Left hindlimb (tissue), 1 donor: ENCODE measurements around the gene OR1B1.
"Not testable (repeated sequence)": the region's sequence is repeated elsewhere in the genome, so short reads cannot be mapped to it uniquely, and the experiment has no call there.

Experiments
- DNase-seq: peaks from one replicate; pipeline ENCODE4 v3.0.0-alpha.2; 2018

The OR1B1 gene

DNA sequence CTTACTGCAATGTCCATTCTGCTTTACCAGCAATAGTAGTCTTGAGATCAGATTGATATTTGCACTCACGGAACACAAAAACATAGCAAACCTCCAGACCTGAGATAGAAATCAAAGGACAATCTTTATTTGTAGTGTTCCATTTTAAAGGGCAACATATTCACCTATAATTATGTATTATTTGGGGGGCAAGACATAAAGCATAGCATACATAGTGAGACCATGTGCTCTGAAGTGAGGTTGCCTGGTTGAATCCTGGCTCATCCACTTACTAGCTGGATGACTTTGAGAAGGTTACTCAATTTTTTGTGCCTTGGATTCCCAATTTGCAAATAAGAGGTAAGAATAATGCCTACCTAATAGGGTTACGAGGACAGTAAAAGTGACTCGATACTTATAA, at the start of gene OR1B1:
OR1B1 (minus strand) TSS at position 101 of the 400 bp plus-strand sequence.
- no peak for DNase-seq

DNA sequence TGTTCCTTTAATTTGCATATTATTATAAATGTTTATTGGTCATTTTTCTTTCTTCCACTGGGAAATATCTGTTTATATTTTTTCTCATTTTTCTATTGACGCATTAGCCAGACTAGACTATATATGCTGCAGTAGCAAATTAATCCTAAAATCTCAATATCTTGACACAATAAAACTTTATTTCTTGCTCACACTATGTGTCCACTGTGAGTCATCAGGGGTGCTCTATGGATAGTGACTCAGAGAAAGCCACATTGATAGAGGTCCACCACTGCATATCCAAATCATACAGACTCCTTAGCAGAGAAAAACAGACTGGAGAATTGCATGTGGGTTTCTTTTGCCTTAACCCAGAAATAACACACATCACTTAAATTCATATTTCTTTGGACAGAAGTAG, 38.3 kb upstream of the OR1B1 start:
- no peak for DNase-seq

DNA sequence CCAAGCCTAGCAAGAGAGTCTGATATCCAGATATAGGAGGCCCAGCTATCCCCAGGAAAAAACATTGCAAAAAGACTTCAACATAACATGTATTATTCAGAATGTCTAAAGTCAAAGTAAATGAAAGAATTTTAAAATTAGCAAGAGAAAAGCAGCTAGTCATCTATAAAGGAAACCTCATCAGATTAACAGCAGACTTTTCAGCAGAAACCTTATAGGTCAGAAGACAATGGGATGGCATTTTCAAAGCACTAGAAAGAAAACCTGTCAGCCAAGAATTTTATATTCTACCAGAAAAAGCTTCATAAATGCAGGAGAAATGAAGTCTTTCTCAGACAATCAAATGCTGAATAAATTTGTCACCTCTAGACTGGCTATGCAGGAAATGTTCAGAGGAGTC, 27.4 kb upstream of the OR1B1 start:
- no peak for DNase-seq

DNA sequence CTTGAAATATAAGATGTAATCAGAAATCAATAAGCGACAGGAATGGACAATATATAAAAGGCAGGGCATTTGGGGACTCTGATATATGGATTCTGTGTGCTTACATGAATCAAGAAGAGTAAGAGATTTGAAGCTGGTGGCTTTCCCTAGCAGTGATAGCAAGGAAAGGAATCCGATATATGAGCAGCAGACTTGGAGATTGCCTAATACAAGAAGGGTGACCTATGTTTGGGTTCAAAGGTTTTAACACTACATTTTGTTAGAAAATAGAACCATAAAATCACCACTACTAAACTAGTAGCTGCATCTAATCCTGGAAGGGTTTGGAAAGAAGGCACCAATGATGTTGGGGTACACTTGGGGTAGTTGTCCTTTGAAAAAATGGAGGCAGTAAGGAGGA, 15.1 kb upstream of the OR1B1 start:
- no peak for DNase-seq

DNA sequence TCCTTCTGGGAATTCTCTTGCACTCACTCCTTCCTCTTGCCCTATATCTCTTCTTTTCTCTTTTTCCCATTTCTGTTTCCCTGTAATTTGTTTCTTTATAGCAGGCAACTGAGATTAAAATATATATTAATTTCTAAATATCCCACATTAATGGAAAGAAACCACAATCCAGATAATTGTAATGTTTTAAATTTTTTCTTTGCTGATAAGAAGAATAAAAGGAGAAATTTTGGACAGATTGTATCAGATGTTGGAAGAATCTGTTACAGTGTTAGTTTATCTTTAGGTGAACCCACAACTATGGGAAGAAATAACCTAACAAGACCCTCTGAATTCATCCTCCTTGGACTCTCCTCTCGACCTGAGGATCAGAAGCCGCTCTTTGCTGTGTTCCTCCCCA, 4.0 kb upstream of the OR1B1 start, which contains the start of gene OR1L1:
OR1L1 (plus strand) TSS at position 301 of the 400 bp plus-strand sequence; CDS start at position 301, 0 bp downstream.
- no peak for DNase-seq

DNA sequence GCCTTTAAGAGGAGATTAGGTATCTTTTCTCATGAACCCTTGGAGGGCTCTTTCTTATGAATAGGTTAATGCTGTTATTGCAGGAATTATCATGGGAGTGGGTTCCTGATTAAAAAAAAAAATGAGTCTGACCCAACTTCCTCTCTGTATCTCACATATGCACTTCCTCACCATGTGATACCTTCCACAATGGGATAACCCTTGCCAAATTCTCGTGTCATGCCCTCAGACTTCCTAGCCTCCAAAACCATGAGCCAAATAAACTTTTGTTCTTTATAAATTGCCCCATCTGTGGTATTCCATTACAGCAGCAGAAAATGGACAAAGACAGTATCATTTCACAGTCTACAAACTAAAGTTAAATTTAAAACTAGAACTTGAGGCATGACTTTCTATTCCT, 1.0 kb downstream of the OR1B1 start:
- no peak for DNase-seq

DNA sequence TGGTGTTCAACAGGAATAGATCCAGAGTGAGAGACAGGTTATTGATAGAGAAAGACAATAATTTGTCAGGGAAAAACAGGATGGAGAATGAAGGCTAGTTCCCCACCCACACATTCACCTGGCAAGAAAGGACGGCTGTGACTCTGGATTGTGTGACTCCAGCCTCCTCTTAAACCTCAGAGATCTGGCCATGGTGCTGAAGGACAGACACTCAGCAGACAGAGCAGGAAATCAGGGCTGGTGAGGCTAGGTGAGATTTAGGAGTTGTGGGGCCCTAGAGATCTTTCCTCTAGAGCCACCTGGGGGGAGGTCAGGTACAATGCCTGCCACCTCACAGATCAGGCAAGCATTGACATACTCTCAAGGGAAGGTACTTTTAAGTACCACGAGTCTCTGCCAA, 15.2 kb downstream of the OR1B1 start:
- no peak for DNase-seq

DNA sequence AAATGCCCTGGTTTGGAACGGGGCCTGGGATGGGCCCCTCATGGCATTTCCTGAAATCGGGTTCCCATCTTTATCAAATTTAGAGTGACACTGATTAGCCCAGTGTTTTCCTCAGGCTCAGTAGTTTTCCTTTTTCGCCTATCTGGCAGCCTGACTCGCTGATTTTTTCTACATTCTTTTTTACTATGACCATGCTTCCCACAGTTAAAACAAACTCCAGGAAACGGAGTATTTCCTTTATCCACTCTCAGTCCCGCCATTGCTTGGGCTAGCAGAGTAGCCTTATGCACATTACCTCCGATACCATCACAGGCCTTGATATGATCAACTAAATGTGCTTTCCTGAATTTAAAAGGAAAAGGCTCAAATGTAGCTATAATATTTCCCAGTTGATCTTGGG, 37.4 kb downstream of the OR1B1 start:
- no peak for DNase-seq

DNA sequence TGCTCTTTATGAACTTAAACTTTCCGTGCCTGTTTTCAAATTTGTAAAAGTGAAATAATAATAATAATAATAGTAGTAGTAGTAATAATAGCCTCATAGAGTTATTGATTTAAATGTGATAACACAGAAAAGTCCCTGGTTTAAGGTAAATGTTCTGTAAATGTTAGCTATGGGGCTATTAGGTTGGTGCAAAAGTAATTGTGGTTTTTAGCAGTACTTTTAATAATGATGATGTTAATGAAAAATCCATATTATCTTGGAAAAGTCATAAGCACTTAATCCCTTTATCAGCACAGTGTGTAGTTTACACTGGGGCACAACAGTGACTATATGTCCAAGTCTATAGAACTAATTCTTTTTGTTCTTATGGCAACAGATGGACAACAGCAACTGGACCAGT, 43.1 kb downstream of the OR1B1 start, which contains the start of gene OR1Q1:
OR1Q1 (plus strand) TSS at position 377 of the 400 bp plus-strand sequence; CDS start at position 377, 0 bp downstream.
- DNase-seq, result no peak

DNA sequence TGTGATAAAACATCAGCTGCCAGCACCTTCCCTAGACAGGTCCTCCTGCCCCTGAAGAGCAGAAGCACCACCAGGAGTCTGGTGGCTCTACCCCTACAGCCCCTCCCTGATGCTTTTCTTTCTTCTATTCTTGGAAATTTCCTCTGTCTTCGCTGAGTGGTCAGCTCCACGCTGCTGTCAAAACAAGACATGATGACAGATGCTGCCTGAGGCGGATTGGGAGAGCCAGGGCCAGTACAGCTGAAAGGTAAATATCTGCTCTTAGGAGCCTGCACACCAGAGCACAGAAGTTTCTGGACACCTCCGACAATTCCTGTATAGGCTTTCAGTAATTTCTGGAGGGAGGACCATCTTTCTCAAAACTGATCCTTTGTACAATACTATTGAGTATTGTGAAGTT, 47.6 kb downstream of the OR1B1 start:
- no peak for DNase-seq

DNA sequence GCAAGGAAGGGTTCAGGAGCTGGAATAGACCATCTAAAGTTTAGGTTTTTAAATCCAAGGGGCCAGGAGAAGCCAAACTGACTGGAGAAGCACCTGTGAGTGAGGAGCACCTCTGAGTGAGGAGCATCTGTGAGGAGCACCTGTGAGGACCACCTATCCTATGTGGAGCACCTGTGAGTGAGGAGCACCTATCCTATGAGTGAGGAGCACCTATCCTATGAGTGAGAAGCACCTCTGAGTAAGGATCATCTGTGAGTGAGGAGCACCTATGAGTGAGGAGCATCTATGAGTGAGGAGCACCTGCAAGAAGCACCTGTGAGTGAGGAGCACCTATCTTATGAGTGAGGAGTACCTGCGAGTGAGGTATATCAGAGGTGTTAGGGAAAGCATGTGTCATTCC, 50.8 kb downstream of the OR1B1 start:
- DNase-seq, result no peak

DNA sequence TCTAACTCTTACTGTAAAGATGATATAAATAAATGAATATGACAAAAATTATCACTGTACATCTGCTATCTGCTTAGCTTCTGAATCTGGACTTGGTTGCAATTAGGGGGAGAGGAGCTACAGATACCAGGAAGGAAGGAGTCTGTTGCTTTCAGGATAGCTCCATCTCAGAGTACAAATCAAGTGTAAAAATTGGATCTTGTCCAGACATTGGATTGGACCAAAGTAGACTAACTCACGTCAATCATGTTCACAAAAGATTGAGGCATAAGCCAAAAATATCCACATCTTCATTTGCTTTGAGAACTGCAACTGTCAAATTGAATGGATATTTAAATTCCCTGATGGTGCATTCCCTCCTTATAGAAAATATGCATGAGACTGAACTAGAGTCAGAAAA, 51.7 kb downstream of the OR1B1 start:
- DNase-seq, result no peak

DNA sequence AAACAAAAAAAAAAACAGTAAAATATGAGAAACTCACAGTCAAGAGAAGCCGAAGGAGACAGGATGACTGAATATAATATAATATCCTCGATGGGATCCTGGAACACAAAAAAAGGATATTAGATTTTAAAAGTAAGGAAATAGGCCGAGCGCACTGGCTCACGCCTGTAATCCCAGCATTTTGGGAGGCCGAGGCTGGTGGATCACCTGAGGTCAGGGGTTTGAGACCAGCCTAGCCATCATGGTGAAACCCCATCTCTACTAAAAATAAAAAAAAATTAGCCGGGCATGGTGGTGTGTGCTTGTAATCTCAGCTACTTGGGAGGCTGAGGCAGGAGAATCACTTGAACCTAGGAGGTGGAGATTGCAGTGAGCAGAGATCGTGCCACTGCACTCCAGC, 74.1 kb downstream of the OR1B1 start, which contains the start of gene OR1L8:
OR1L8 (minus strand) TSS at position 101 of the 400 bp plus-strand sequence. CDS start 14,907 bp downstream, outside the sequence.
- not testable (repeated sequence) for DNase-seq

DNA sequence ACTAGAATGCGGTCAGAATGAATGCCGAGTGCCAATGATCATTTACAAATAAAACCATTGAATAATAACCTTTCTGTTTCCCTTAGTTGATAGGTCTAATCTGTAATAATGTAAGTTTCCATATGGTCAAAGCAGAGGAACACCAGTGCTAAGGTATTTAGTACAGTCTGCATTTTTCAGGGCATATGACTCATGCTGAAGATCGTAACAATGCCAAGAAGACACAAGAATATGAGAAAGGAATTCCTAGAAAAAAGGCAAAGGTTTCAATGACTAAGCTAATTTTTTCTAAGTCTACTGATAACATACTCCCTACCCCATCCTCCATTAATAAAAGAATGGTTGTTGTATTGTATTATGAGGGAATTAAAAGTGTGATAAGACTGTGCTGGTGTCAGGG, 77.1 kb downstream of the OR1B1 start:
- no peak for DNase-seq

DNA sequence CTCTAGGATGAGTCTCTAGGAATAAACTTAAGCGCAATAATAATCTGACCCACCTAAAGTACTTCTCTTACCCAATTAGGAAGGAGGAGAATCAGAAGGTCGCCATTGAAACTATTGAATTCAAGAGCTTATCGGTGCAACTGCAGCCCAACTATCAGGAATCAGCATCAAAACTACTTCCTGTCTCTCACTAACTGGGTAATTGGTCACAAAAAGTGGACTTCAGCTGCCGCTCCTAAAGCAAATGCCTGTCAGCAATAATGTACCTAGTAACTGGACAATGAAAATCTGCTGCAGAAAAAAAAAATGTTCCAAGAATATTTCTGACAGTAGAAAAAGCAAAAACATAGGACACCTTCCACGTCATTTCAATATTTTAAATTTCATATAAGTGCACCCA, 77.6 kb downstream of the OR1B1 start:
- DNase-seq, result no peak
